GM21423 (cell line): Measurements from ENCODE around the gene C20orf173.
"Not testable (repeated sequence)": the region's sequence is repeated elsewhere in the genome, so short reads cannot be mapped to it uniquely, and the experiment has no call there.

Experiments used
- ATAC-seq: cut with Tn5 transposase; IDR thresholded peaks from one replicate; pipeline ENCODE4 v1.9.1; 2021; ENCODE audit warnings: mild to moderate bottlenecking, moderate library complexity; ENCODE audit not compliant: unreplicated experiment

Gene C20orf173

GRCh38 chr20:35529552-35529951, at the start of gene C20orf173:
Gene C20orf173, minus strand, starts transcription at chr20:35529652. Its CDS starts 279 bp downstream, at chr20:35529373.
- no peak for ATAC-seq

- no peak for ATAC-seq
These were observed 49.7 kb upstream of the C20orf173 start for GRCh38 chr20:35579196-35579595.

- no peak for ATAC-seq
These were observed 49.0 kb upstream of the C20orf173 start for GRCh38 chr20:35578469-35578868.

GRCh38 chr20:35576816-35577215, 47.4 kb upstream of the C20orf173 start:
- no peak for ATAC-seq

GRCh38 chr20:35575958-35576357, 46.5 kb upstream of the C20orf173 start:
- ATAC-seq = no peak

- no peak for ATAC-seq
These were observed 43.4 kb upstream of the C20orf173 start for GRCh38 chr20:35572838-35573237.

GRCh38 chr20:35571555-35571954, 42.1 kb upstream of the C20orf173 start:
- no peak for ATAC-seq

GRCh38 chr20:35568645-35569044, 39.2 kb upstream of the C20orf173 start:
- ATAC-seq = no peak

GRCh38 chr20:35564905-35565304, 35.5 kb upstream of the C20orf173 start:
- ATAC-seq = no peak

GRCh38 chr20:35563834-35564233, 34.4 kb upstream of the C20orf173 start:
- ATAC-seq = no peak

GRCh38 chr20:35562541-35563110, 33.2 kb upstream of the C20orf173 start:
- no peak for ATAC-seq

GRCh38 chr20:35561671-35562070, 32.2 kb upstream of the C20orf173 start:
- no peak for ATAC-seq

GRCh38 chr20:35561268-35561667, 31.8 kb upstream of the C20orf173 start:
- ATAC-seq = no peak

- no peak for ATAC-seq
These were observed 31.1 kb upstream of the C20orf173 start for GRCh38 chr20:35560541-35560940.

GRCh38 chr20:35560105-35560511, 30.7 kb upstream of the C20orf173 start:
- no peak for ATAC-seq

GRCh38 chr20:35559042-35559693, 29.7 kb upstream of the C20orf173 start:
- no peak for ATAC-seq

GRCh38 chr20:35558451-35558850, 29.0 kb upstream of the C20orf173 start:
- no peak for ATAC-seq

GRCh38 chr20:35556871-35557270, 27.4 kb upstream of the C20orf173 start:
- no peak for ATAC-seq

GRCh38 chr20:35555951-35556645, 26.6 kb upstream of the C20orf173 start:
- no peak for ATAC-seq

GRCh38 chr20:35555461-35555860, 26.0 kb upstream of the C20orf173 start:
- ATAC-seq = not testable (repeated sequence)

GRCh38 chr20:35552914-35553313, 23.5 kb upstream of the C20orf173 start:
- no peak for ATAC-seq

GRCh38 chr20:35551503-35551902, 22.1 kb upstream of the C20orf173 start:
- ATAC-seq = no peak
